ENCODE results near the gene PRDM16. TPM values are rescaled to one million over a fixed set of nuclear protein-coding genes. Genes with fewer than 3 reads are reported as not detected.

Gene PRDM16
- total and polyA plus RNA-seq, 2 of the 4 experiments (the other 2 are of a cell fraction): 0.02 TPM; not detected in 1

GRCh38 chr1:3476666-3477065 lies 407.7 kb downstream of the PRDM16 start:
- H3K4me2 ChIP-seq (ENCODE audit: low read depth, low read length): no peak overlapping the region
- H2BK15ac ChIP-seq (ENCODE audit: low read depth, low read length): no peak overlapping the region
- no peak overlapping the region for H3K4me3 ChIP-seq (ENCODE audit: insufficient read depth, low read depth, low read length)
- no peak overlapping the region for H2AK5ac ChIP-seq (ENCODE audit: low read depth, low read length)
- no peak overlapping the region for H3K23ac ChIP-seq (ENCODE audit: low read depth, low read length)
- H4K8ac ChIP-seq (ENCODE audit: low read depth in 2 of 2, low read length in 2 of 2): no peak overlapping the region
- H3K4ac ChIP-seq (ENCODE audit: low read depth, low read length): no peak overlapping the region
- no peak overlapping the region for H2BK5ac ChIP-seq (ENCODE audit: low read depth, low read length, poor library complexity, severe bottlenecking)
- ChIA-PET CTCF (no interaction called here), POLR2A (ENCODE audit: unreplicated experiment) (no interaction called here)
- peaks cover 7% of the 10 kb centered on the region; the same call in 1 of the 2 replicates for H3K4me1 ChIP-seq (ENCODE audit: control insufficient read depth, insufficient read depth, low read length)
- H4K20me1 ChIP-seq (ENCODE audit: insufficient read depth, low read length): no peaks in the 10 kb centered on the region; the same call in 1 of the 2 replicates
- no peak overlapping the region for H4K91ac ChIP-seq (ENCODE audit: insufficient read depth, low read depth, low read length)
- no peak overlapping the region for H3K14ac ChIP-seq (replicated peaks; ENCODE audit: low read depth, low read length)
- H2BK120ac ChIP-seq (ENCODE audit: low read depth, low read length): no peak overlapping the region
- no peak overlapping the region for H4K5ac ChIP-seq (ENCODE audit: low read depth, low read length)
- H2BK20ac ChIP-seq (ENCODE audit: low read depth, low read length): no peak overlapping the region
- in situ Hi-C loops (cut with MboI; ENCODE audit: low sequenced_read_pairs): no loop called here
- H2AFZ ChIP-seq (replicated peaks; ENCODE audit: low read length, poor library complexity): no peak overlapping the region
- H3K79me1 ChIP-seq (ENCODE audit: low read depth in 1 of 2, low read length in 2 of 2): no peaks in the 10 kb centered on the region
- H3K18ac ChIP-seq (ENCODE audit: low read depth, low read length): no peak overlapping the region
- H3K56ac ChIP-seq (ENCODE audit: extremely low read depth, insufficient read depth, low read length): no peak overlapping the region
- no peak overlapping the region for H3K9ac ChIP-seq (ENCODE audit: low read depth, low read length)
- no TSS peak for BruUV-seq (replicated peaks)
- TF ChIP-seq CEBPB (IDR thresholded peaks at IDR 0.05; ENCODE audit: low read depth, low read length) (no peak), MAFK (IDR thresholded peaks at IDR 0.05; ENCODE audit: low read depth, low read length) (no peak), RAD21 (IDR thresholded peaks at IDR 0.05; ENCODE audit: low read length) (no peak), NFE2L2 (IDR thresholded peaks at IDR 0.05; ENCODE audit: low read depth, low read length) (no peak), FOS (IDR thresholded peaks at IDR 0.05; ENCODE audit: low read depth, low read length) (no peak), MXI1 (IDR thresholded peaks at IDR 0.05; ENCODE audit: borderline replicate concordance, low read depth, low read length) (no peak), ELK1 (IDR thresholded peaks at IDR 0.05; ENCODE audit: borderline replicate concordance, low read depth, low read length) (no peak), MAZ (IDR thresholded peaks at IDR 0.05; ENCODE audit: borderline replicate concordance, low read depth, low read length) (no peak), RCOR1 (IDR thresholded peaks at IDR 0.05; ENCODE audit: insufficient replicate concordance, low read length) (no peak), CHD1 (IDR thresholded peaks at IDR 0.05; ENCODE audit: low read depth, low read length) (no peak), RFX5 (IDR thresholded peaks at IDR 0.05; ENCODE audit: low read depth, low read length) (no peak), POLR2A (IDR thresholded peaks at IDR 0.05; ENCODE audit: low read depth, low read length) (no peak), BHLHE40 (IDR thresholded peaks at IDR 0.05; ENCODE audit: low read depth, low read length) (no peak)
- DNase-seq (no peak), ATAC-seq (ENCODE audit: low read depth) (no peak)
- no CpG with 5 or more reads among the region's 16 CpGs for WGBS, 2 experiments (ENCODE audit: extremely low coverage in 2 of 2, insufficient read length in 1 of 2)
- no peaks in the 10 kb centered on the region for H3K9me3 ChIP-seq (ENCODE audit: control insufficient read depth, insufficient read depth, low read length)
- intact Hi-C loops (cut with micrococcal nuclease): no loop called here
- dilution Hi-C loops (cut with HindIII; ENCODE audit: low sequenced_read_pairs, unreplicated experiment): no loop called here
- peaks cover 3% of the 10 kb centered on the region; the same call in 1 of the 2 replicates for H3K9me1 ChIP-seq (ENCODE audit: insufficient read depth, low read length)
- no peak overlapping the region for H2AK9ac ChIP-seq (replicated peaks; ENCODE audit: low read depth, low read length, poor library complexity)
- H3K36me3 ChIP-seq (ENCODE audit: control insufficient read depth, insufficient read depth, low read length): no peaks in the 10 kb centered on the region
- H3K27ac ChIP-seq (ENCODE audit: insufficient read depth, low read length): no peak overlapping the region
- peaks cover 2% of the 10 kb centered on the region; the same call in 1 of the 2 replicates for H3K27me3 ChIP-seq (ENCODE audit: control insufficient read depth, insufficient read depth, low read length)
